Coronary artery (tissue), 2 donors: ENCODE results near the gene RIPOR2.

ENCODE experiments used
- DNase-seq: peaks from one replicate; pipeline ENCODE4 v3.0.0-alpha.2; 2017; ENCODE audit warnings: low spot score
- H3K27ac ChIP-seq, 2 donors: fragments of 200-600 bp; sonication (generic); one replicate each; pipeline ENCODE4 v1.5.1; 2016 to 2019
- H3K4me3 ChIP-seq: fragments of 200-600 bp; sonication (generic); 2 replicates; pipeline ENCODE4 v1.5.1; 2016; ENCODE audit warnings: mild to moderate bottlenecking, moderate library complexity
- TF ChIP-seq, protein P1 (sequence below): fragments of 200-600 bp; sonication (generic); IDR thresholded peaks from one replicate; pipeline ENCODE4 v1.5.1; 2019; ENCODE audit warnings: antibody characterized with exemption

The RIPOR2 gene

DNA sequence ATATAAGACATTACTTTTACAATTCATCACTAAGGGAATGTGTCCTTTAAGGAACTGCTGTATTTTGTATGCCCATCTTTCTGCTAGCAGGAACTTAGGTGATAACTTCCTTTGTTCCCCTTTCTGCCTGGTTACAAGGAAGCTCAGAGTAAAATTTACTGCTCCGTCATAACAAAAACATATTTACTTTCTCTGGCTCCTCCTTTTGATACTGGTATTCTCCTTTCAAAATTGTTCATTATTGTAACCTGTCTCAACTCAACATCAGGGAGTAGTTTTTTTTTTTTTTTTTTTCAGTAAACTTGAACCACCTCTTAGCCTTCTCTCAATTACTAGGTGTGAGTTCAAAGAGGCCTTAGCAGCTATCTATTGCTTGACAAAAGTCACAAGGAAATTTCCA, 37.1 kb downstream of the RIPOR2 start:
- TF ChIP-seq, protein P1, sequence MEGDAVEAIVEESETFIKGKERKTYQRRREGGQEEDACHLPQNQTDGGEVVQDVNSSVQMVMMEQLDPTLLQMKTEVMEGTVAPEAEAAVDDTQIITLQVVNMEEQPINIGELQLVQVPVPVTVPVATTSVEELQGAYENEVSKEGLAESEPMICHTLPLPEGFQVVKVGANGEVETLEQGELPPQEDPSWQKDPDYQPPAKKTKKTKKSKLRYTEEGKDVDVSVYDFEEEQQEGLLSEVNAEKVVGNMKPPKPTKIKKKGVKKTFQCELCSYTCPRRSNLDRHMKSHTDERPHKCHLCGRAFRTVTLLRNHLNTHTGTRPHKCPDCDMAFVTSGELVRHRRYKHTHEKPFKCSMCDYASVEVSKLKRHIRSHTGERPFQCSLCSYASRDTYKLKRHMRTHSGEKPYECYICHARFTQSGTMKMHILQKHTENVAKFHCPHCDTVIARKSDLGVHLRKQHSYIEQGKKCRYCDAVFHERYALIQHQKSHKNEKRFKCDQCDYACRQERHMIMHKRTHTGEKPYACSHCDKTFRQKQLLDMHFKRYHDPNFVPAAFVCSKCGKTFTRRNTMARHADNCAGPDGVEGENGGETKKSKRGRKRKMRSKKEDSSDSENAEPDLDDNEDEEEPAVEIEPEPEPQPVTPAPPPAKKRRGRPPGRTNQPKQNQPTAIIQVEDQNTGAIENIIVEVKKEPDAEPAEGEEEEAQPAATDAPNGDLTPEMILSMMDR: no peak
- Histone ChIP-seq H3K27ac (no peak overlapping the region), H3K4me3 (no peak overlapping the region)
- no peak for DNase-seq

DNA sequence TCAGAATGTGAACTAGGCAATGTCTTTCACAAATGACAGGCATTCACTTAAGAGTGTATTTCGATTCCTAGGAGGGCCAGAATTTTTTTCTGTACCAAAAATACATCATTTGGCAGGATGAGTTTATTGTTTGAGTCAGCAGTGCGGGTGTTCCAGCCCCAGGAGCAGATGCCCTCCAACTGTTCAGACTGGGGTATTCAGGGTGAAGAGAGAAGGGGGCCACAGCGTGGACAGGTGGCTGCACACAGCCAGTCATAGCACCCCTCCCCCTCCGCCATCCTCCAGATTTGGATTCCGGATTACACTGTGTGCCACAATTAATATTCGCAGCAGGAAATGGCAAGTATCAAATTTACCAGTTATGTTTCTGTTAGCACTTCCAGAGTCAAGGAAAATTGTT, 38.6 kb downstream of the RIPOR2 start:
- no peak for DNase-seq
- Histone ChIP-seq H3K4me3 (no peak overlapping the region), H3K27ac (no peak overlapping the region)
- TF ChIP-seq, protein P1: no peak

DNA sequence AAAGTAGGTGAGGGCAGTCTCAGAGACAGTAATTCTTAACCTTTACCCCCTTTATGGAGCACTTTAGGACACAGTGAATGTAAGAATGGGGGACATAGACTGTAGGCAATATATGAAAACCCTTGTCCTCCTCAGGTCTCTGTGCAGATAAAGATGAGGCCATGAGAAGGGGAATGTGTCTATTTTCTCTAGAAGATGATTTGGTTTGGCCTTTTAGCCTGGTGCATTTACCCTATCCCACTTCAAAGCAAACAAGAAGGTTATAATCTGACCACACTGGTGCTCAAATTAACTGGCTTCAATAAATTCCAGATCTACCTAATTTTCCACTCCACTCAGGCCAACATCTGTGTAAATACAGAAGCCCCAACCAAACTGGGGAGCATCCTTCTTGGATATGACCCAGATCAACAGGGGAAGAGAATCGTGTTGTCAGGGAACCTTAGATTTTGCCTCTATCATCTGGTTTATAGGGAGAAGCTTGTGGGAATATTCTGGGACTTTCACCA, 42.4 kb downstream of the RIPOR2 start:
- TF ChIP-seq, protein P1: no peak
- no peak overlapping the region for H3K4me3 ChIP-seq
- H3K27ac ChIP-seq: no peak overlapping the region
- no peak for DNase-seq

DNA sequence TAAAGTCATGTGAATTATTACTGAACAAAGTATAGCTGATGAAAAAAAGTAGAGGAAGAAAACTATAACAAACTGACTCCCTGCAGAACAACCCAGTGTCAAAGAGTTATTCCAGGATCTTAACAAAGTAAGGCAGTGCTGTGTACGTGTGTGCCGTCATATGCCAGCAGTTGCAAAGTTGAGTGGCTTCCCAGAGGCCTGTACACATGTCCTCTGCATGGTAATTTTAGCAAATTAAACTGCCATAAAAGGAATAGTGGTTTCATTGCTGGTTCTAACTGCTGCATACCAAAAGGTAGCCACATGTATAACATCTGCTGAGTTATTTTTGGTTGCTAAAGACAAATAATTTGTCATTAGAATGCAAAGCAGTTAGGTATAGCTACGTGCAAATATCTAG, 44.8 kb downstream of the RIPOR2 start:
- no peak overlapping the region for H3K4me3 ChIP-seq
- H3K27ac ChIP-seq: no peak overlapping the region
- DNase-seq: no peak
- TF ChIP-seq, protein P1: no peak

DNA sequence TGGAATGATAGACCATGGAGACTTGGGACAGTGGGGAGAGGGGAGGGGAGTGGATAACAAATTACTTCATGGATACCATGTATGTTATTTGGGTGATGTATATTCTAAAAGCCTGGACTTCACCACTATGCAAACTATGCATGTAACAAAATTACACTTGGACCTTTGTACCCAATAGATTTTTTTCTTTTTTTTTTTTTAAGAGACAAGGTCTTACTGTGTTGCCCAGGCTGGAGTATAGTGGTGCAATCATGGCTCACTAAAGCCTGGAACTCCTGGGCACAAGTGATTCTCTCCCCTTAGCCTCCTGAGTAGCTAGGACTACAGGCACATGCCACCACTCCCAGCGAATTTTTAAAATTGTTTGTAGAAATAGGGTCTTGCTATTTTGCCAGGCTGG, 45.3 kb downstream of the RIPOR2 start:
- H3K27ac ChIP-seq: no peak overlapping the region
- DNase-seq: no peak
- TF ChIP-seq, protein P1: no peak
- no peak overlapping the region for H3K4me3 ChIP-seq

DNA sequence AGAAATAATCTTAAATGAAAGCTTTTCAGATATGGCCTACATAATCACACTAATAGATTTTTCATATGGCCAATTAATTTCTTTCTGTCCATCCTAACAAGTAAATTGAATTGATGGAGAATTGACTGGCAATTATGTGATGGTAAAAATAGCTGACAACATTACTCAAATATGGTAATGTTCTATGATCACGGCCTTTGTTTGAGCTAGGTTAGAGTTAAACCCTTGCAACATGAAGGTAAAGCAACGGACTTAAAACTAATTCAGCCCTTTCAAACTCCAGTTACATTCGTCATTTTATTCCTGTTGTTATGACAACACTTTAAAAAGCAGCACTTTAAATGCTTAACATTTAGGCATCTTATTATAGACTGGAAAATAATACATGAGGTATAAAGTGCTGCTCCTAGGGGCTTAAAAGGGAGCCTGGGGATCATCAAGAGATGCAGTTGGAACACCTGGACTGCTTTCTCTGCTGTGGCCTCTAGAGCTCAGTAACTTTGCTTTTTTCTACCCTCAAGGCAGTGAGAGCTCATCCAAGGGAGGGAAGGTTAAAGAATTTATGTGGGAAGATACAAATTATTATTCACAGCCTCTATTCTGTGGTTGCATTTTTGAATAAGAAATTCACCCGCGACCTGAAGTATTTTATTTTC, 46.9 kb downstream of the RIPOR2 start:
- no peak for DNase-seq
- Histone ChIP-seq H3K27ac (no peak overlapping the region), H3K4me3 (no peak overlapping the region)
- TF ChIP-seq, protein P1: no peak

DNA sequence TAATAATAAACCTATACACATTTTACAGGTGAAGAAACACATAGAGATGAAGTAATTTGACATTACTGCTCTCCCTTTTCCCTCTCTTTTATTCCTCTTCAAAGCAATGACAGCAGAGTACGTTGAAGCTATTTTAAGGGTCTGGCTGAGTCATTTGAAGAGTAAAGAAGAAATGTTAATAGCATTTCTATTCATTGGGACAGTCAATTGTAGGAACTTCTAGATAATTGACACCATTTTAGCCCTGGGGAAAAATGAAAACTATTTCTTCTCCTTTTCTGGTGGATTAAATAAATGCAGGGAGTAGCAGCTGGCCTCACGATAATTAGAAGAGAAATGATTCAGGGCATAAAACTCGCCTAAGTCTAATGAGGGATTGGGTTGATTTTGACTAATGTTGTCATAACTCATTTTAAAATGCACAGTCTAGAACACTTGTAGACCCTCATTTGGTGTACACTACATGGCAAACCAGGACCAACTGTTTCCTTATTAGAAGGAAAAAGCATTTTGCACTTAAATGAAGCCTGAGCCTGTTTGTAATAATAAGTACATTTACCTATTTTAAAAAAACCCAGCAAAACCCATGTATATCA, 48.1 kb downstream of the RIPOR2 start:
- Histone ChIP-seq H3K27ac (no peak overlapping the region), H3K4me3 (no peak overlapping the region)
- TF ChIP-seq, protein P1: no peak
- DNase-seq: no peak
